Measurements from ENCODE around the gene ATF7.

The ATF7 gene

DNA sequence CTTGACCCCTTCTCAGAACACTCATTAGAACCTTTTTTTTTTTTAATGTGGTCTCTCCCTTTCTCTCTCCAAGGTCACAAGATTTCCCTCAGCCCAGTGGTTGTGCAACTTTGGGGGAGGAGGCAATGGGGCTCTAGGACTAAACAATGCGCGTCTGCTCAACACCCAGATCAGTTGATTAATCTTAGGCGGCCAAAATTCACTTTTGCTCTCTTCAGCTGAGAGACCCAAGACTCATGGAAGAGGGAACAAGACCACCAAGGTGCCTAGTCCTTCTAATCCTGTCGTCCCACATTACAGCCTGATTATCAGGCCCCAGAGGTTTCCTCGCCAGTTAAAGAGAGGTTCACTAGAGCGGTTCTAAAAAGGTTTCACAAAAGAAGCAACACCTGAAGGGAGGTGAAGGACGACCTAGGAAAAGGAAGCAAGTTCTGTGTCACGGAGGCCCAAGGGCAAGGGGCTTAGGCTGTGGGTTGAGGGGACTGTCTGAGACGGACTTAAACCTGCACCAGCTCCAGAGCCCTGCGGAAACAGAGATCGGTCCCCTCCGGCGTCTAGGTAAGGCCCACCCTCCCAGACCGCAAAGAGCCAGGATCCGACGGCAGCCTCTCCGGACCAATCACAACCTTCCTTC is 125.9 kb downstream of the ATF7 start:
- DNase-seq (ENCODE audit: low read depth) = no peak

GRCh38 chr12:53499266-53500141 is 126.7 kb downstream of the ATF7 start, which contains the start of gene MAP3K12:
MAP3K12 (minus strand) TSS chr12:53499458; CDS start chr12:53487391, 12,067 bp downstream.
- no peak for DNase-seq (ENCODE audit: low read depth)

GRCh38 chr12:53498235-53498630 is 127.9 kb downstream of the ATF7 start:
- DNase-seq (ENCODE audit: low read depth) = no peak

DNA sequence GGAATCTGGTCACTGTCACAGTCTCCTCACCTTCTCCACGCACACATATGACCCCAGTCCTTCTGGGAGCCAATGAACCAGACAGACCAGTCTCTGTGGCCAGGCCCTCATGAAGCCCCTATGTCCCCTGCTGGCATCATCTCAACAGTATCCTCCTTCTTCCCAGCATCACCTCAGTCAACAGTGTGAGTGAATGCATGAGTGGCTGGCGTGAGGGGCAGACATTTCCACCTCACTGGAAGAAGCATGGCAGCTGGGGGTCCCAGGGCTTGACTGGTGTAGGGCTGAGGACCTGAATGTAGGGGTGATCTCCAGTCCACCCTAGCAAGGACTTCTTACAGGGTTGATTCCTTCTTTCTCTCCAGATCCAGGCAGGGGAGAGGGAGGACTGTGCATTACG is 128.7 kb downstream of the ATF7 start:
- no peak for DNase-seq (ENCODE audit: low read depth)

DNA sequence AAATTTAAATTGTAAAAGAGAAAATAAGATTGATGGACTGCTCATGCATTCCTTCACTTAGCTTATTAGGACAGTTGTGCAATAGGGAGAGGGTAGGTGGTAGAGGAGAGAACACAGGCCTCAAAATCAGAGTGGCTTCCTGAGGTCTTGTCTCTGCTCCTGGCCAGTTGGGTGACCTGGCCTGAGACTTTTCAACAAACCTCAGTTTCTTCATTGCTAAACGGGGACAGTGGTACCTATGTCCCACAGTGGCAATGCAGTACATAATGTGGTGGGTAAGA is 129.5 kb downstream of the ATF7 start:
- no peak for DNase-seq (ENCODE audit: low read depth)

GRCh38 chr12:53495903-53496751 is 130.1 kb downstream of the ATF7 start:
- DNase-seq (ENCODE audit: low read depth) = no peak

DNA sequence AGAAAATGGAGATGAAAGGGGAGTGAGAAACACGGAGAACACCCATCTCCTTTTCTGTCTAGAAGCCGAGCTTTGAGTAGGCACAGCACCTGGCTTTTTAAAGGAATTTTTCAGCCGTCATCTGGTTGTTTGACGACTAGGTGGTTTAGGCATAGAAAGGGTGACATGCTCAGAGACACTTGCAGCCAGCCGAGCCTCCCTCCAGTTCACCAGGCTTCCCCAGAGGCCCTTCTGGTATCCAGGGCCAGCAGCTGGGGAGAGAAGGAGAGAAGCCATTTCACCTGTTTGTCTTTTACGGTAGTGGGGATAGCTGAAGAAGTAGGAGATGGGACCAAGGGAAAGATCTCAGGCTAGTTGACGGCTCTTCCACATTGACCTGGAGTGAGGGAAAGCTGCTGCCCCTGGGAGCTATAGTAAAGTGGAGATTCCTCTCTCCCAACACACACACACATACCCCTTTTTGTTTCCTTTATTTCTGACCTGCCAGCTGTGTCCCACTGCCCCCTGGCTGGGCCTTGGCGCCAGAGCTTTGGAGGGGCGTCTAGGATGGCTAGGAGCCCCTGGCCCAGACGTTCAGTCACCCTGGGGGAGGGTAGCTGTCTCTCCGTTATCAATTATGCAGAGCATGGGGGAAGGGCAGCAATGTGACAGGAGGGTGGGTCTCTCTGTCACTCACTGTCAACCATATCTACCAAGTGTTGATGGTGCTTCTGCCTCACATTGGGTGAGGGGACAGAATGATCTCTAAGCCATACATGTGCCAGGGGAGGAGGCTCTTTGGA is 132.4 kb downstream of the ATF7 start:
- DNase-seq (ENCODE audit: low read depth) = no peak

- DNase-seq (ENCODE audit: low read depth) = no peak
Measured at GRCh38 chr12:53492830-53493609, 133.2 kb downstream of the ATF7 start.

DNA sequence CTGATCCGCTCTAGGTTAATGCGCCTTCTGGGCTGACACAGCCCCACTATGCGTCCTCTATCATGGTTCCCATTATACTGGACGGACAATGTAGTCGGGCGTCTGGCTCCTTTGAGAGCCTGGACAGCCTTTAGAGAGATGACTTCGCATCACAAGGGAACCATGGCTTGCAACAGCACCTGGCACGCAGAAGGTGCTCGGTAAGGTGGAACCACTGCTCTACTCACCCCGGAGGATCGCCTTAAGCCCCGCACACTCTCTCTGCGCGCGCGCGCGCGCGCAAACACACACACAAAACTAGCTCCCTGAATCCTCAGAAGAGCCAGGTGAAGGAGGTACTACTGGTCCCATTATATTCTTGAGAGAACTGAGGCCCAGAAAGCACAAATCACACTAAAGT is 134.0 kb downstream of the ATF7 start:
- no peak for DNase-seq (ENCODE audit: low read depth)

GRCh38 chr12:53489242-53489864 is 136.8 kb downstream of the ATF7 start:
- DNase-seq (ENCODE audit: low read depth) = no peak

DNA sequence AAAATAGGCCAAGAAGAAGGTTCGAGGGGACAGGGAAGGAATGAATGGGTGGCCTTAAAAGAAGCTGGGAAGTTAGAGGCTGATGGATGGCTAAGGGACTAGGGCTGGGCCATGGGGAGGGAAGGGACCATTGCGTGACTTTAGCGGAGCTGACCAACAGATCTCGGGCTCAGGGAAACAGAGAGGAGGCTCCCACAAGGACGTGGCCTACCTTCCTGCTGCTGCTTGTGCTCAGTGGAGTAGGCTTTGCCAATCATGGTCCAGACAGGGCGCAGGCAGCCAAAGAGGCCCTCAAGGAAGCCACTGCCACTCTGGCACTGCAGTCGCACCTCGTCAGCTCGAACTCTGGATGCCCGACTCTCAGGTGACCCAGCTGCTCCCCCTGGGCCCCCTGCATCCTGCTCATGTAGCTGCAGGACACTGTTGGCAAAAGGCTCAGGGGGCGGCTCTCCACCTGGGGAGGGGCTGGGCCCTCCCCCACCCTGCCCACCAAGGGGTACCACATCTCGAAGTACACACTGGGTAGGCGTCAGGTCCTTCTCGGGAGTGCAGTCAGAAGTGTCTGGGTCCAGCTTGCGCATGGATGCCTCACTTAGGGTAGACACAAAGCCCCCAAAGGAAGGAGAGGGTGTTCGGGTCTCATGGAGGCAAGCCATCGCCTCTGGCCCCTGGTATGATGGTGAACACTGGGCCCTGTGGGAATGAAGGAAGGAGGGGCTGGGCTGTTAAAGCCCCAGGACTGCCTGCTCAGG is 139.3 kb downstream of the ATF7 start:
- no peak for DNase-seq (ENCODE audit: low read depth)

GRCh38 chr12:53485955-53486735 is 140.0 kb downstream of the ATF7 start:
- no peak for DNase-seq (ENCODE audit: low read depth)

GRCh38 chr12:53484686-53485575 is 141.3 kb downstream of the ATF7 start:
- no peak for DNase-seq (ENCODE audit: low read depth)

DNA sequence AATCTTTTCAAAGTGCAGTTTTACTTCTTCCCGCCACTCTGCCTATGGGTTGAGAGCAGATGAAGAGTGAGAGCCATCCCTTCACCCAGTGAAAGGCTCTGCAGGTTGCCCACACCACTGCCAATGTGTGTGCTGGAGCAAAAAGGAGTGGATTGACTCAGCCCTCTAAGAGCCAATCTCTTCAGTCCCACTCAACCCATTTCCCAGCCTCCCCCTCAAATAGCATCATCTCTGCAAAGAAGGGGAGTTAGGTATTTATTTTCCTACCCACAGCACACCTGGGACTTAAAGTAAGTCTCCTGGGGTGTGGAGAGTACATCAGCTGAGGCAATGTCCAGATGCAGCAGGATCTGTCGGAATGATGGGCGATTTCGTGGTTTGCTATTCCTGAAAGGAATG is 142.2 kb downstream of the ATF7 start:
- no peak for DNase-seq (ENCODE audit: low read depth)

DNA sequence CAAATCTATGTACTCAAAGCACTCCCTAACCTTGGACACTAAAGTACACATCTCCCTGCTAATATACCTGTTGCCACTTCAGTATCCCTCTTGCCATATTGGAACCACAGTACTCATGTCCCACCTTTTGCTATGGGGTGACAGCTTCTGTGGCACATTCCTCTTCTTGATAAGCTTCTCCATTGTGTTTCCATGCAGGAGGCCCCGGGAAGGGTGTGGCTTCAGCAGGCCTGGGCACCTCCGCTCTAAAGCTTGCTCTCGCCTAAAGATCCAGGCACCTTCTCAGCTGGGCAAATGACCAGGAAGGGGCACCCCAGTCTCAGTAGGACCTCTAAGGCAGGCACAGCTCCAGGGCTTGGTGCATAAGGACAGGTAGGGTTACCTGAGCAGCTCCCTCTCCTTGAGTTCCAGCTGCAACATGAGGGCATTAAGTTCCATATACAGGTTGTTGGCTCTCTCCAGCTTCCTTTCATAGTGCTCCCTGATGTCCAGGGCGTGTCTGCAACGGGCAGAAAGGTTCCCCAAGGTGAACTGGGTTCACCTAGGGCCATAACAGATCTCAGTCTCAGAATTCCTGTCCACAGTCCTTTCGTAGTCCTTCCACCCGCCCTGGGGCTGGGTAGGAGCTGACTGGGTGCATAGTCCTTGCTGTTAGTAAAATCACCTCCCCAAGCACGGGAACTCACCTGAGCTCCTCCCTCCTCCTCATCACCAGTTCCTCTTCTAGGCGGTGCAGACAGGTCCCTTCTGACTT is 142.8 kb downstream of the ATF7 start:
- no peak for DNase-seq (ENCODE audit: low read depth)

DNA sequence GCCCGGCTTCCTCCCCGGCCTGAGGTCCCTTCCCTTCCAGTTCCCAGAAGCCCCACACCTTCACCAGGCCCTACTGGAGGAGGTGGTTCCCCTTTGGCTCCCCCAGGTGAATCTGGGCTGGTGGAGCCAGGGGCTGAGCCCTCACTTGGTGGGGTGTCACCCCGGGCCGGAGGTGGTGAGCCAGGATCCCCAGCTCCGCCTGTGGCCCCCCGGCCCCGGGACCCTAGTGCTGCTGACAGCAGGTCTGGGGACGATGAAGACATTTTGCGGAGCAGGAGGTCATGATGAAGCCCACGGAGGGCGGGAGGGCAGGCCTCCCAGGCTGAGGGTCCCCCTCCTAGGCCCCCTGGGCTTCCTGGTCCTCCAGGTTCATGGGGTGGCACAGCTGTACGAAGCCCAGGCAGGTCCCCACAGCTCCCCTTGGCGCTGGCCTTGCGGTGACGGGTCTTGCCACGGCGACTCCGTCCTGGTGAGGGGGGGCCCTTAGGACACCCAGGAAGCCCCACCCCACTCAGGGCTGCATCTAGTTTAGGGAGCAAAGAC is 143.5 kb downstream of the ATF7 start:
- DNase-seq (ENCODE audit: low read depth) = no peak

DNA sequence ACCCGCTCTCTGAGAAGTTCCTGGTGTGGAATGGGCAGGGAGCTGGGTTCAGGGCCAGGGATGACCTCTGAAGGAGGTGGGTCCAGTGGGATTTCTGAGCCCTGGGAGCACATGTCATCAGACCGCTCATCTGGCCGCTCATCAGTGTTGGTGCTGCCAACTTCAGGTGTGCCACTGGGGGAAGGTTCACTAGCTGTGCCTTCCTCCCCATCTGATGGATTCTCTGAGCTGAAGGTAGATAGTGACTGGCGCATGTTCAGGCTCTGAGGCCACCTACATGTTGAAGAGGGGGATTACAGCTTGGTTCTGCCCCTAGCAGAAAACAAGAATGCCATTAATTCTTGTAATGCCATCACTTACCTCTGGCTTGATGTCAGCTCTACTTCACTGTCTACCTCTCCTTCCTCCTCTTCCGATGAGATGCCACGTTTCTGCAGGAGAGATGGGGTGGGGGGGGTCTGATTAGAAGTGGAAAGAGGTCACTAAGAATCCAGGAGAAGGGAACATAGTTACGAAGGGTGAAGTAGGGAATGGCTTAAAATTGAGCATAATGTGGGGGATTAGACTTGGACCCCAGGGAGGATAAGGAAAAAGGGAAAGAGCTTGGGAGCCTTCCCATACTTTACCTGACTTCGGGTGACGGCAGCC is 144.1 kb downstream of the ATF7 start:
- DNase-seq (ENCODE audit: low read depth) = no peak

All from GM04503 (cell line).